HEK293 (cell line): Measurements from ENCODE around the gene HDLBP.
A peak's percentile ranks its signal among the peaks of the same experiment; 100 is the strongest.

Source experiments
- CTCF ChIA-PET: fragments of 350-600 bp; formaldehyde crosslinking; extraction: SDS; loops from one replicate; lab custom pipeline; 2021; ENCODE audit warnings: antibody characterized with exemption; lab: Yijun Ruan, JAX
- POLR2A ChIA-PET: fragments of 300-600 bp; formaldehyde crosslinking; extraction: SDS; loops from one replicate; lab custom pipeline; 2020; ENCODE audit warnings: antibody characterized with exemption, inconsistent platforms; lab: Yijun Ruan, JAX
- H3K27ac ChIP-seq: fragments of 200-500 bp; sonication (Bioruptor generic); 2 replicates; pipeline ENCODE4 v1.5.1; 2014; ENCODE audit warnings: low read depth, low read length, control low read depth, inconsistent platforms; ENCODE audit errors: extremely low read depth
- H3K36me3 ChIP-seq, 2 experiments: fragments of 200-500 bp in 1 of 2; sonication (Bioruptor generic) in 1 of 2; 1 replicate in 1 of 2; 2 replicates in 1 of 2; pipeline ENCODE4 v1.5.1; 2014 to 2017; ENCODE audit warnings: inconsistent platforms in 2 of 2, low read length in 2 of 2; ENCODE audit not compliant: control insufficient read depth in 2 of 2, insufficient read depth in 1 of 2
- H3K4me1 ChIP-seq: fragments of 200-500 bp; sonication (Bioruptor generic); 2 replicates; pipeline ENCODE4 v1.5.1; 2014; ENCODE audit warnings: mild to moderate bottlenecking, low read length, inconsistent platforms; ENCODE audit not compliant: control insufficient read depth, insufficient read depth
- H3K4me3 ChIP-seq: 2 replicates; pipeline ENCODE4 v1.5.1; 2011; ENCODE audit warnings: low read depth, mild to moderate bottlenecking, control low read depth, low read length, moderate library complexity
- H3K9me3 ChIP-seq: fragments of 200-500 bp; sonication (Bioruptor generic); 2 replicates; pipeline ENCODE4 v1.5.1; 2014; ENCODE audit warnings: low read depth, low read length, inconsistent platforms; ENCODE audit not compliant: control insufficient read depth, insufficient read depth
- EGR2 ChIP-seq: fragments of 450-650 bp; formaldehyde crosslinking; IDR thresholded peaks from 2 replicates; pipeline ENCODE4 v1.5.1; 2016; ENCODE audit warnings: low read depth, missing biosample characterization, missing genetic modification characterization
- GLIS2 ChIP-seq: fragments of 450-650 bp; formaldehyde crosslinking; IDR thresholded peaks from 2 replicates; pipeline ENCODE4 v1.5.1; 2016; ENCODE audit warnings: missing biosample characterization, missing genetic modification characterization
- MYNN ChIP-seq: fragments of 450-650 bp; formaldehyde crosslinking; IDR thresholded peaks from 2 replicates; pipeline ENCODE4 v1.5.1; 2016; ENCODE audit warnings: missing biosample characterization, missing genetic modification characterization, borderline replicate concordance
- OSR2 ChIP-seq: fragments of 450-650 bp; formaldehyde crosslinking; IDR thresholded peaks from 2 replicates; pipeline ENCODE4 v1.5.1; 2016; ENCODE audit warnings: missing biosample characterization, missing genetic modification characterization
- PRDM1 ChIP-seq: fragments of 450-650 bp; formaldehyde crosslinking; IDR thresholded peaks from 2 replicates; pipeline ENCODE4; 2016; ENCODE audit warnings: missing biosample characterization, missing genetic modification characterization
- SP3 ChIP-seq: fragments of 450-650 bp; formaldehyde crosslinking; IDR thresholded peaks from 2 replicates; pipeline ENCODE4 v1.5.1; 2016; ENCODE audit warnings: missing biosample characterization, missing genetic modification characterization
- ZBTB17 ChIP-seq: fragments of 450-650 bp; formaldehyde crosslinking; IDR thresholded peaks from 2 replicates; pipeline ENCODE4 v1.5.1; 2016; ENCODE audit warnings: missing biosample characterization, missing genetic modification characterization
- ZNF292 ChIP-seq: fragments of 450-650 bp; formaldehyde crosslinking; IDR thresholded peaks from 2 replicates; pipeline ENCODE4 v1.5.1; 2016; ENCODE audit warnings: low read depth, missing biosample characterization, missing genetic modification characterization, borderline replicate concordance
- ZNF350 ChIP-seq: fragments of 450-650 bp; formaldehyde crosslinking; IDR thresholded peaks from 2 replicates; pipeline ENCODE4 v1.5.0; 2017; ENCODE audit warnings: missing biosample characterization, mild to moderate bottlenecking, missing genetic modification characterization
- ZNF37A ChIP-seq: fragments of 450-650 bp; IDR thresholded peaks from 2 replicates; pipeline ENCODE4 v1.5.1; 2018; ENCODE audit warnings: missing biosample characterization, missing genetic modification characterization
- ZNF548 ChIP-seq: fragments of 450-650 bp; formaldehyde crosslinking; IDR thresholded peaks from 2 replicates; pipeline ENCODE4 v1.5.1; 2016; ENCODE audit warnings: missing biosample characterization, missing genetic modification characterization
- ZNF600 ChIP-seq: fragments of 450-650 bp; formaldehyde crosslinking; IDR thresholded peaks from 2 replicates; pipeline ENCODE4 v1.5.1; 2016; ENCODE audit warnings: missing biosample characterization, missing genetic modification characterization
- ZNF670 ChIP-seq: fragments of 450-650 bp; formaldehyde crosslinking; IDR thresholded peaks from 2 replicates; pipeline ENCODE4 v1.5.1; 2016; ENCODE audit warnings: missing biosample characterization, missing genetic modification characterization, low read depth
- ZNF785 ChIP-seq: fragments of 450-650 bp; formaldehyde crosslinking; IDR thresholded peaks from 2 replicates; pipeline ENCODE4 v1.5.1; 2016; ENCODE audit warnings: missing biosample characterization, missing genetic modification characterization
- ZNF792 ChIP-seq: fragments of 450-650 bp; formaldehyde crosslinking; IDR thresholded peaks from 2 replicates; pipeline ENCODE4 v1.5.1; 2016; ENCODE audit warnings: missing biosample characterization, missing genetic modification characterization
- ZNF837 ChIP-seq: fragments of 450-650 bp; formaldehyde crosslinking; IDR thresholded peaks from 2 replicates; pipeline ENCODE4 v1.5.1; 2016; ENCODE audit warnings: missing biosample characterization, missing genetic modification characterization
- ZSCAN30 ChIP-seq: fragments of 450-650 bp; IDR thresholded peaks from 2 replicates; pipeline ENCODE4 v1.5.1; 2018; ENCODE audit warnings: missing biosample characterization, mild to moderate bottlenecking, missing genetic modification characterization, moderate library complexity
- TF ChIP-seq, protein P1 (sequence below): fragments of 450-650 bp; formaldehyde crosslinking; IDR thresholded peaks from 2 replicates; pipeline ENCODE4 v1.5.1; 2017; ENCODE audit warnings: missing biosample characterization, missing genetic modification characterization
- TF ChIP-seq, protein P2 (sequence below): fragments of 450-650 bp; formaldehyde crosslinking; IDR thresholded peaks from 2 replicates; pipeline ENCODE4 v1.5.1; 2016; ENCODE audit warnings: missing biosample characterization, missing genetic modification characterization

The HDLBP gene

DNA sequence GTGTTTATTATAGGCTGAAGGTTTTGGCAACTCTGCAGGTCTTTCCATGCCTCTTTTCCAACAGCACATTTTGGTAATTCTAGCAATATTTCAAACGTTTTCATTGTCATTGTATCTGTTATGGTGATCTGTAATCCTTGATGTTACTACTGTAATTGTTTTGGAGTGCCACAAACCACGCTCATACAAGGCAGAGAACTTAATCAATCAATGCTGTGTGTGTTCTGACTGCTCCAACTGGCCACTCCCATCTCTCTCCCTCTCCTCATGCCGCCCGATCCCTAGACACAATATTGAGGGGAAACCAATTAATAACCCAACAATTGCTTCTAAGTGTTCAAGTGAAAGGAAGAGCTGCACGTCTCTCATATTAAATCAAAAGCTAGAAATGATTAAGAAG lies 32.9 kb downstream of the HDLBP start:
- Histone ChIP-seq H3K36me3 (peaks cover 0 to 4% of the 10 kb centered on the region in 2 experiments; a peak in 2 of 3 replicates), H3K27ac (no peak overlapping the region), H3K4me1 (no peaks in the 10 kb centered on the region), H3K4me3 (no peak overlapping the region), H3K9me3 (no peaks in the 10 kb centered on the region)
- ChIA-PET CTCF (interaction anchor here (0.9 kb wide), 1 partner anchor 10 kb away, joined by 3 read pairs; no protein-coding TSS in a partner anchor), POLR2A (interaction anchor here (1.5 kb wide), 1 partner anchor 32 kb away, joined by 4 read pairs; no protein-coding TSS in a partner anchor)
- TF ChIP-seq, protein P1, sequence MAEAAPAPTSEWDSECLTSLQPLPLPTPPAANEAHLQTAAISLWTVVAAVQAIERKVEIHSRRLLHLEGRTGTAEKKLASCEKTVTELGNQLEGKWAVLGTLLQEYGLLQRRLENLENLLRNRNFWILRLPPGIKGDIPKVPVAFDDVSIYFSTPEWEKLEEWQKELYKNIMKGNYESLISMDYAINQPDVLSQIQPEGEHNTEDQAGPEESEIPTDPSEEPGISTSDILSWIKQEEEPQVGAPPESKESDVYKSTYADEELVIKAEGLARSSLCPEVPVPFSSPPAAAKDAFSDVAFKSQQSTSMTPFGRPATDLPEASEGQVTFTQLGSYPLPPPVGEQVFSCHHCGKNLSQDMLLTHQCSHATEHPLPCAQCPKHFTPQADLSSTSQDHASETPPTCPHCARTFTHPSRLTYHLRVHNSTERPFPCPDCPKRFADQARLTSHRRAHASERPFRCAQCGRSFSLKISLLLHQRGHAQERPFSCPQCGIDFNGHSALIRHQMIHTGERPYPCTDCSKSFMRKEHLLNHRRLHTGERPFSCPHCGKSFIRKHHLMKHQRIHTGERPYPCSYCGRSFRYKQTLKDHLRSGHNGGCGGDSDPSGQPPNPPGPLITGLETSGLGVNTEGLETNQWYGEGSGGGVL (tag by site-specific recombination): no peak
- peak; percentile 54; the same call in 1 of the 2 replicates for TF ChIP-seq ZBTB17 (tag by site-specific recombination)

DNA sequence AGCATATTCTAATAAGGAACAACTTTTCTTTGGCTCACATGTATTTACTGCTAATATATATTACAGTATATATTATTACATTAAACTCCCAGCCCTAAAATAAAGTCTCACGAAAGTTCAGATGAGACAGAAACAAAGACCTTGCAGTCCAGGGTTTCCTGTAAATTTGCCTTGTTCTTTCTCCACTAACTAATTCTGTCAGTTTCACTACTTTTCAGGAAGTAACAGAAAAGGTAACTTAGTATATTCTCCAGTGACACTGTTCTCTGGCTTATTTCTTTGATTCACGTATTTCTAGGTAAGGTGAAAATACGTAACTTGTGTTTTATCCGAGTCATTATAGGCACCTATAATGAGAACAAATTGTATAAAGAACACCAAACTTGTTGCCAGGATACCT lies 35.2 kb downstream of the HDLBP start:
- Histone ChIP-seq H3K9me3 (no peaks in the 10 kb centered on the region), H3K4me3 (no peak overlapping the region), H3K36me3 (peaks cover 0 to 3% of the 10 kb centered on the region in 2 experiments; a peak in 1 of 3 replicates), H3K27ac (no peak overlapping the region), H3K4me1 (no peaks in the 10 kb centered on the region)
- TF ChIP-seq OSR2: no peak
- TF ChIP-seq ZSCAN30 (tag by site-specific recombination): no peak
- no peak for TF ChIP-seq GLIS2 (tag by site-specific recombination)
- TF ChIP-seq ZNF600: no peak
- TF ChIP-seq, protein P2, sequence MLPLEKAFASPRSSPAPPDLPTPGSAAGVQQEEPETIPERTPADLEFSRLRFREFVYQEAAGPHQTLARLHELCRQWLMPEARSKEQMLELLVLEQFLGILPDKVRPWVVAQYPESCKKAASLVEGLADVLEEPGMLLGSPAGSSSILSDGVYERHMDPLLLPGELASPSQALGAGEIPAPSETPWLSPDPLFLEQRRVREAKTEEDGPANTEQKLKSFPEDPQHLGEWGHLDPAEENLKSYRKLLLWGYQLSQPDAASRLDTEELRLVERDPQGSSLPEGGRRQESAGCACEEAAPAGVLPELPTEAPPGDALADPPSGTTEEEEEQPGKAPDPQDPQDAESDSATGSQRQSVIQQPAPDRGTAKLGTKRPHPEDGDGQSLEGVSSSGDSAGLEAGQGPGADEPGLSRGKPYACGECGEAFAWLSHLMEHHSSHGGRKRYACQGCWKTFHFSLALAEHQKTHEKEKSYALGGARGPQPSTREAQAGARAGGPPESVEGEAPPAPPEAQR (tag by site-specific recombination): no peak
- no peak for TF ChIP-seq ZNF792 (tag by site-specific recombination)
- TF ChIP-seq SP3 (tag by site-specific recombination): no peak
- TF ChIP-seq PRDM1 (tag by site-specific recombination): no peak
- TF ChIP-seq ZNF837 (tag by site-specific recombination): no peak
- no peak for TF ChIP-seq ZNF350
- TF ChIP-seq ZNF37A (tag by site-specific recombination): no peak
- no peak for TF ChIP-seq ZNF292 (tag by site-specific recombination)
- TF ChIP-seq ZNF670 (tag by site-specific recombination): no peak
- TF ChIP-seq ZNF785 (tag by site-specific recombination): no peak
- TF ChIP-seq MYNN (tag by site-specific recombination): no peak
- TF ChIP-seq ZNF548 (tag by site-specific recombination): no peak
- ChIA-PET POLR2A (no interaction called here), CTCF (interaction anchor here (1.2 kb wide), 1 partner anchor 34 kb away, joined by 3 read pairs; no protein-coding TSS in a partner anchor)

DNA sequence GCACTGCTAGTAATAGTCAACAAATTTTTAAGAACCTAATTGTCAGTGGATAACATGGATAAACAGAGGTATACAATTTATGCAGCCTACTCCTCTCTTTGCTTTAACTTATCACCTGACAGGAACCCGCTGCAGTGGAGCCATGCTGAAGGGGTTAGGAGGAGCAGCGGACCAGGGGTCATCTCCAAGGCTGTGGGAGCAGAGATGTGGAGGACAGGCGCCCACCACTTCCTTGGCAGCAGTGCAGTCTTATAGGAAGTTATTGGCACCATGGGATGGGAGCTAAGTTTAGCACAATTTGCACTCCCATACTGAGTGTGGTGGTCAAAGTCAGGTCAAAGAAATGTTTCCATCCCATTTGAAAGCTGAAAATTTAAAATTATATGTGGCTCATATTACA lies 35.6 kb downstream of the HDLBP start:
- H3K4me1 ChIP-seq: no peaks in the 10 kb centered on the region
- H3K4me3 ChIP-seq: no peak overlapping the region
- CTCF ChIA-PET: interaction anchor here (0.6 to 1.2 kb wide), 2 partner anchors 34 to 63 kb away, joined by 3 read pairs; no protein-coding TSS in a partner anchor
- TF ChIP-seq ZNF292 (tag by site-specific recombination): no peak
- TF ChIP-seq EGR2 (tag by site-specific recombination): 0 out of 2 replicates have a peak, but pooled peaks have one; percentile 34
- 0 out of 2 replicates have a peak, but pooled peaks have one; percentile 8 for TF ChIP-seq ZBTB17 (tag by site-specific recombination)
- H3K36me3 ChIP-seq: no peaks in the 10 kb centered on the region
- H3K27ac ChIP-seq: peak overlapping the region; percentile 38
- POLR2A ChIA-PET: no interaction called here
- H3K9me3 ChIP-seq: no peaks in the 10 kb centered on the region
